Measurements from ENCODE around the gene MXI1.
"Not testable (repeated sequence)": the region's sequence is repeated elsewhere in the genome, so short reads cannot be mapped to it uniquely, and the experiment has no call there.

MXI1 gene

GRCh38 chr10:110323503-110323902 is 116.1 kb downstream of the MXI1 start:
- in situ Hi-C loops (cut with MboI; ENCODE audit: low pct_unique_long_range_greater_than_20kb, low sequenced_read_pairs, unreplicated experiment), result loop anchor here (10.0 kb wide), 1 partner anchor 211 kb away; no protein-coding TSS in a partner anchor
- DNase-seq (ENCODE audit: low spot score), result no peak
- TF ChIP-seq CTCF (IDR thresholded peaks at IDR 0.05; ENCODE audit: extremely low read depth, insufficient read depth, missing control alignments), result no peak

GRCh38 chr10:110324201-110324804 is 116.9 kb downstream of the MXI1 start:
- DNase-seq (ENCODE audit: low spot score), result peak; percentile 48
- in situ Hi-C loops (cut with MboI; ENCODE audit: low pct_unique_long_range_greater_than_20kb, low sequenced_read_pairs, unreplicated experiment), result loop anchor here (10.0 kb wide), 1 partner anchor 210 kb away; no protein-coding TSS in a partner anchor
- TF ChIP-seq CTCF (IDR thresholded peaks at IDR 0.05; ENCODE audit: extremely low read depth, insufficient read depth, missing control alignments), result no peak

GRCh38 chr10:110324805-110325280 is 117.4 kb downstream of the MXI1 start:
- in situ Hi-C loops (cut with MboI; ENCODE audit: low pct_unique_long_range_greater_than_20kb, low sequenced_read_pairs, unreplicated experiment), result loop anchor here (10.0 kb wide), 1 partner anchor 210 kb away; no protein-coding TSS in a partner anchor
- TF ChIP-seq CTCF (IDR thresholded peaks at IDR 0.05; ENCODE audit: extremely low read depth, insufficient read depth, missing control alignments), result no peak
- peak; percentile 57 for DNase-seq (ENCODE audit: low spot score)

- peak; percentile 62 for DNase-seq (ENCODE audit: low spot score)
- no peak for TF ChIP-seq CTCF (IDR thresholded peaks at IDR 0.05; ENCODE audit: extremely low read depth, insufficient read depth, missing control alignments)
- in situ Hi-C loops (cut with MboI; ENCODE audit: low pct_unique_long_range_greater_than_20kb, low sequenced_read_pairs, unreplicated experiment), result loop anchor here (10.0 kb wide), 1 partner anchor 208 kb away; no protein-coding TSS in a partner anchor
Measured at GRCh38 chr10:110326351-110327032, 119.1 kb downstream of the MXI1 start.

GRCh38 chr10:110327262-110327914 is 120.0 kb downstream of the MXI1 start:
- no peak for DNase-seq (ENCODE audit: low spot score)
- TF ChIP-seq CTCF (IDR thresholded peaks at IDR 0.05; ENCODE audit: extremely low read depth, insufficient read depth, missing control alignments), result no peak
- in situ Hi-C loops (cut with MboI; ENCODE audit: low pct_unique_long_range_greater_than_20kb, low sequenced_read_pairs, unreplicated experiment), result loop anchor here (10.0 kb wide), 1 partner anchor 207 kb away; no protein-coding TSS in a partner anchor

GRCh38 chr10:110330675-110331074 is 123.3 kb downstream of the MXI1 start:
- no peak for TF ChIP-seq CTCF (IDR thresholded peaks at IDR 0.05; ENCODE audit: extremely low read depth, insufficient read depth, missing control alignments)
- no peak for DNase-seq (ENCODE audit: low spot score)
- in situ Hi-C loops (cut with MboI; ENCODE audit: low pct_unique_long_range_greater_than_20kb, low sequenced_read_pairs, unreplicated experiment), result no loop called here

- in situ Hi-C loops (cut with MboI; ENCODE audit: low pct_unique_long_range_greater_than_20kb, low sequenced_read_pairs, unreplicated experiment); DNase-seq (ENCODE audit: low spot score): not testable (repeated sequence)
Measured at GRCh38 chr10:110331226-110331795, 123.9 kb downstream of the MXI1 start.

Measured in GM13977 (cell line).